B cell (primary cell): Measurements from ENCODE around the gene SLC12A7. TPM values are rescaled to one million over a fixed set of nuclear protein-coding genes. Genes with fewer than 3 reads are reported as not detected.

Experiments used
- ATAC-seq: fragments of 200-7000 bp; cut with Tn5 transposase; one replicate; pipeline ENCODE4 v1.10.0; 2021; ENCODE audit warnings: low read depth, mild to moderate bottlenecking, moderate number of reproducible peaks, moderate library complexity
- CTCF ChIA-PET: fragments of 350-600 bp; sonication (Branson Sonifier 250); formaldehyde crosslinking; loops from one replicate; lab custom pipeline; 2021; ENCODE audit warnings: antibody characterized with exemption, inconsistent platforms; lab: Charles Lee
- POLR2A ChIA-PET: fragments of 350-600 bp; sonication (Branson Sonifier 250); formaldehyde crosslinking; loops from one replicate; lab custom pipeline; 2021; ENCODE audit warnings: antibody characterized with exemption; lab: Charles Lee
- DNase-seq: peaks from one replicate; pipeline ENCODE4 v3.0.0; 2013
- H2AFZ ChIP-seq: 2 replicates; pipeline ENCODE4 v1.6.1; 2012; ENCODE audit warnings: mild to moderate bottlenecking, low read depth, low read length; ENCODE audit not compliant: insufficient read depth, poor library complexity, severe bottlenecking
- H3K27ac ChIP-seq, 2 donors: 1 replicate in 1 of 2; 2 replicates in 1 of 2; pipeline ENCODE4 v1.5.1; 2012 to 2013; ENCODE audit warnings: low read length in 2 of 2, mild to moderate bottlenecking in 2 of 2, moderate library complexity in 1 of 2
- H3K27me3 ChIP-seq, 4 experiments: fragments of 200-600 bp in 1 of 4; sonication (generic) in 1 of 4; replicated peaks in 1 of 4; 1 replicate in 2 of 4; 2 replicates in 2 of 4; pipeline versions ENCODE4 v1.6.1 to v1.7.0; 2013 to 2016; ENCODE audit warnings: low read length in 3 of 4, mild to moderate bottlenecking in 2 of 4, mixed read lengths in 1 of 4, moderate library complexity in 1 of 4; ENCODE audit not compliant: insufficient read depth in 4 of 4, control insufficient read depth in 3 of 4; ENCODE audit errors: control extremely low read depth in 1 of 4
- H3K36me3 ChIP-seq, 2 experiments: replicated peaks in 1 of 2; 1 replicate in 1 of 2; 2 replicates in 1 of 2; pipeline versions ENCODE4 v1.6.1 to v1.7.1; 2013; ENCODE audit warnings: low read length in 1 of 2; ENCODE audit not compliant: insufficient read depth in 2 of 2, control insufficient read depth in 1 of 2; ENCODE audit errors: control extremely low read depth in 1 of 2, extremely low read depth in 1 of 2
- H3K4me1 ChIP-seq, 2 donors: fragments of 200-600 bp in 1 of 2; sonication (generic) in 1 of 2; 1 replicate in 1 of 2; 2 replicates in 1 of 2; pipeline versions ENCODE4 v1.5.1 to v1.6.1; 2013 to 2017; ENCODE audit warnings: low read length in 2 of 2; ENCODE audit not compliant: control insufficient read depth in 2 of 2, insufficient read depth in 2 of 2
- H3K4me2 ChIP-seq: replicated peaks from 2 replicates; pipeline ENCODE3; 2012; ENCODE audit warnings: mild to moderate bottlenecking, low read depth, low read length; ENCODE audit not compliant: poor library complexity, severe bottlenecking
- H3K4me3 ChIP-seq, 5 experiments: fragments of 200-600 bp in 1 of 5; sonication (generic) in 1 of 5; 1 replicate in 3 of 5; 2 replicates in 2 of 5; pipeline versions ENCODE4 v1.5.1 to v1.7.0; 2011 to 2016; ENCODE audit warnings: low read length in 4 of 5, mild to moderate bottlenecking in 4 of 5, low read depth in 2 of 5, control low read depth in 1 of 5, moderate library complexity in 1 of 5; ENCODE audit not compliant: insufficient read depth in 1 of 5; ENCODE audit errors: control extremely low read depth in 1 of 5, extremely low read depth in 1 of 5
- H3K79me2 ChIP-seq: fragments of 200-600 bp; sonication (generic); one replicate; pipeline ENCODE4 v1.6.0; 2016; ENCODE audit warnings: low read length; ENCODE audit not compliant: control insufficient read depth, insufficient read depth
- H3K9ac ChIP-seq: fragments of 200-600 bp; sonication (generic); 2 replicates; pipeline ENCODE4 v1.6.1; 2017; ENCODE audit warnings: mild to moderate bottlenecking, low read length, moderate library complexity
- H3K9me3 ChIP-seq, 3 donors: one replicate each; pipeline versions ENCODE4 v1.6.1 to v1.7.1; 2013; ENCODE audit warnings: low read length in 2 of 3; ENCODE audit not compliant: control insufficient read depth in 2 of 3, insufficient read depth in 1 of 3; ENCODE audit errors: control extremely low read depth in 1 of 3
- H4K20me1 ChIP-seq: 2 replicates; pipeline ENCODE4 v1.6.0; 2012; ENCODE audit warnings: mild to moderate bottlenecking, low read length; ENCODE audit not compliant: insufficient read depth, control insufficient read depth, poor library complexity, severe bottlenecking
- H3K27ac Mint-ChIP-seq: one replicate; pipeline ENCODE4 v1.8.0; 2021; ENCODE audit warnings: mixed read lengths
- H3K27me3 Mint-ChIP-seq: one replicate; pipeline ENCODE4 v1.8.0; 2021; ENCODE audit warnings: mixed read lengths
- H3K4me1 Mint-ChIP-seq: one replicate; pipeline ENCODE4 v1.8.0; 2021; ENCODE audit warnings: mixed read lengths
- H3K4me3 Mint-ChIP-seq: one replicate; pipeline ENCODE4 v1.8.0; 2021; ENCODE audit warnings: mixed read lengths
- H3K9me3 Mint-ChIP-seq: one replicate; pipeline ENCODE4 v1.8.0; 2022; ENCODE audit warnings: mixed read lengths; ENCODE audit not compliant: insufficient read depth
- EZH2 ChIP-seq: IDR thresholded peaks from 2 replicates; pipeline ENCODE4 v1.6.1; 2012; ENCODE audit warnings: borderline replicate concordance, low read depth, mild to moderate bottlenecking, moderate library complexity, low read length; ENCODE audit not compliant: insufficient read depth, poor library complexity, severe bottlenecking
- WGBS: methylation state at CpG from one replicate; pipeline ENCODE4 v1.1.5; 2013; ENCODE audit warnings: missing lambda C conversion rate; ENCODE audit not compliant: insufficient coverage; 5-methylcytosine and 5-hydroxymethylcytosine counted together
- intact Hi-C: fragments of 100-400 bp; cut with micrococcal nuclease; formaldehyde crosslinking; loops from one replicate; pipeline ENCODE4 v1.10.0; 2022
- polyA plus RNA-seq: library from polyadenylated mRNA; depleted of rRNA; stranded (reverse); fragments of >200 nt; gene quantifications from 2 replicates; pipeline ENCODE4 v1.2.3, GENCODE V29; 2012
- total RNA-seq, 2 donors: library from RNA; stranded (reverse); fragments of 120-200 nt in 1 of 2; gene quantifications; 1 replicate in 1 of 2; 2 replicates in 1 of 2; pipeline versions ENCODE4 v1.2.3 to v1.2.4, GENCODE V29; 2013 to 2022
- TF ChIP-seq, protein P1 (sequence below): fragments of 200-600 bp; IDR thresholded peaks from one replicate; pipeline ENCODE4 v1.8.0; 2022; ENCODE audit warnings: antibody characterized with exemption, mild to moderate bottlenecking

The SLC12A7 gene
- total and polyA plus RNA-seq, 2 donors (not counting 1 experiment from before 2014, with no cell fraction given) = 25.5 to 34.4 TPM

DNA sequence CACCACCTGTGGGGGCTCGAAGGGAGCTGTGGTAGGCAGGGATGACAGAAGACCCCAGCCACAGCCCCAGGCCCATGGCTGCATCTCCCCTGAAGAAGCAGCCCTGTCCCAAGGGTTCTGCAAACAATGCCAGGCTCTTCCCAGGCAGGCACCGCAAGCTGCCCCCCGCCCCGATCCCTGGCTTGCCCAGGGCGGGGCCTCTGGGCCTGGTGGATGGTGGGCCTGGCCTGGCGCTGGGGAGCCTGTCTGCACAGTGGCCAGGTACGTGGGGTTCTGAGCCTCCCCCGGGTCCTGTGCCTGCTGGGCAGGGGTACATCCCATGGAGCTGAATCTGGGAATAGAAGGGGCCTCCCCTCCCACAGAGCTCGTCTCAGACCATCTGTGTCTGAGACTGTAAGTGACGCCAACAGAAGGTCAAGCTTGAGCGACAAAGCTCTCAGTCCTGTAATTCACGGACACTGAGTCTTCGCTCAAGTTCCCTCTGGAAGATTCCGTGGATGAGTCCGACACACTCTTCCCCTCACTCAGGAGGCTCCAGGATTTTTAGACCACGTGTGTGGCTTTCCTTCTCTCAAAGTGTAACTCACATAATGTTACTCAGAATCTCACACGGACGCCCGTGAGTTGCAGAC, 4.4 kb upstream of the SLC12A7 start:
- Mint-ChIP-seq H3K27me3 (peaks cover 7% of the 10 kb centered on the region), H3K9me3 (no peaks in the 10 kb centered on the region), H3K4me3 (no peak overlapping the region), H3K27ac (no peak overlapping the region), H3K4me1 (peaks cover 4% of the 10 kb centered on the region)
- no peak for TF ChIP-seq EZH2
- TF ChIP-seq, protein P1, sequence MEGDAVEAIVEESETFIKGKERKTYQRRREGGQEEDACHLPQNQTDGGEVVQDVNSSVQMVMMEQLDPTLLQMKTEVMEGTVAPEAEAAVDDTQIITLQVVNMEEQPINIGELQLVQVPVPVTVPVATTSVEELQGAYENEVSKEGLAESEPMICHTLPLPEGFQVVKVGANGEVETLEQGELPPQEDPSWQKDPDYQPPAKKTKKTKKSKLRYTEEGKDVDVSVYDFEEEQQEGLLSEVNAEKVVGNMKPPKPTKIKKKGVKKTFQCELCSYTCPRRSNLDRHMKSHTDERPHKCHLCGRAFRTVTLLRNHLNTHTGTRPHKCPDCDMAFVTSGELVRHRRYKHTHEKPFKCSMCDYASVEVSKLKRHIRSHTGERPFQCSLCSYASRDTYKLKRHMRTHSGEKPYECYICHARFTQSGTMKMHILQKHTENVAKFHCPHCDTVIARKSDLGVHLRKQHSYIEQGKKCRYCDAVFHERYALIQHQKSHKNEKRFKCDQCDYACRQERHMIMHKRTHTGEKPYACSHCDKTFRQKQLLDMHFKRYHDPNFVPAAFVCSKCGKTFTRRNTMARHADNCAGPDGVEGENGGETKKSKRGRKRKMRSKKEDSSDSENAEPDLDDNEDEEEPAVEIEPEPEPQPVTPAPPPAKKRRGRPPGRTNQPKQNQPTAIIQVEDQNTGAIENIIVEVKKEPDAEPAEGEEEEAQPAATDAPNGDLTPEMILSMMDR = no peak
- H3K4me1 ChIP-seq = no peaks in the 10 kb centered on the region
- no peak overlapping the region for H3K4me2 ChIP-seq
- peaks cover 4% of the 10 kb centered on the region for H4K20me1 ChIP-seq
- intact Hi-C loops = no loop called here
- peaks cover 3% of the 10 kb centered on the region for H3K79me2 ChIP-seq
- no peak overlapping the region for H3K9ac ChIP-seq
- H3K4me3 ChIP-seq = no peak overlapping the region
- 69% methylated on average over 16 of the region's 19 CpGs for WGBS
- H3K27ac ChIP-seq = no peak overlapping the region
- ChIA-PET CTCF (no interaction called here), POLR2A (no interaction called here)
- peaks cover 0 to 6% (median 0%) of the 10 kb centered on the region in 4 experiments for H3K27me3 ChIP-seq
- no peaks in the 10 kb centered on the region for H3K36me3 ChIP-seq
- no peak overlapping the region for H2AFZ ChIP-seq
- ATAC-seq (no peak), DNase-seq (no peak)
- no peaks in the 10 kb centered on the region for H3K9me3 ChIP-seq

DNA sequence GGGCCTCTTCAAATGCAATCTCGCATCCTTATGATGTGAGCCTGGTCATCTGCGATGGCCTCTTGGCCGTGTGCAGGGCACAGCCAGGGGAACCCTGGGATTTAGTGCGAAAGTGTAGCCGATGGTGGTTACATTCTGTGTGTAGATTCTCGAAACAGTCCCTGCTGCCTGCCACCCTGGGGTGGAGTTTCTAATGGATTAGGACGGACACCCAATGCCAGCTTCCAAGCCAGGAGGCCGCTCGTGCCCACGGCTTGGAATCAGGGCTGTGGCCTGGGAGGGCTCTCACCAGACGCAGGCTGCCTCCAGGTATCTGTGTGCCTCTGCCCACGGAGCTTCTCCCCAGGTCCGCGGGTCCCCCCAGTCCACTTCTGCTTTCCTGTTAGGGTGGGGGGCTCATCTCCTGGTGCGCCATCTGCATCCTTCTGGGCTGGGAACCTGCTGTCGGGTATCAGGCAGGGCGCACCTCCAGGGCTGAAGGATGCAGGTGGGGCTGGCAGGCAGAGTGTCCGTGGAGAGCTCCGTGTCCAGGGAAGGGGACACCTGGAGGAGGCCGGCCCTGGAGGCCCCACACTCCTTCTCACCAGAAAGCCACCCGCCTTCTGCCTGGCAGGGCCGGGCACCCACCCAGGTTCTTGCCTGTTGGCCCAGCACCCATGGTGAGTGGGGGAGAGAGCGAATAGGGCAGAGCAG, 3.4 kb upstream of the SLC12A7 start:
- intact Hi-C loops = no loop called here
- no peaks in the 10 kb centered on the region for H3K9me3 ChIP-seq
- H3K9me3 Mint-ChIP-seq = no peaks in the 10 kb centered on the region
- H3K4me3 ChIP-seq = no peak overlapping the region
- H3K4me2 ChIP-seq = no peak overlapping the region
- H2AFZ ChIP-seq = no peak overlapping the region
- ATAC-seq = no peak
- H3K27ac ChIP-seq = no peak overlapping the region
- WGBS = 90% methylated on average over 19 of the region's 23 CpGs
- H3K79me2 ChIP-seq = peaks cover 12% of the 10 kb centered on the region
- H3K9ac ChIP-seq = no peak overlapping the region
- H3K4me3 Mint-ChIP-seq = no peak overlapping the region
- ChIA-PET CTCF (no interaction called here), POLR2A (no interaction called here)
- H3K27me3 Mint-ChIP-seq = peaks cover 5% of the 10 kb centered on the region
- no peak for DNase-seq
- peaks cover 12% of the 10 kb centered on the region for H4K20me1 ChIP-seq
- H3K27me3 ChIP-seq = peaks cover 0 to 6% (median 0%) of the 10 kb centered on the region in 4 experiments
- H3K27ac Mint-ChIP-seq = no peak overlapping the region
- peaks cover 12% of the 10 kb centered on the region for H3K4me1 Mint-ChIP-seq
- TF ChIP-seq EZH2 = no peak
- TF ChIP-seq, protein P1 = no peak
- peaks cover 7 to 8% of the 10 kb centered on the region in 2 donors for H3K4me1 ChIP-seq
- no peaks in the 10 kb centered on the region for H3K36me3 ChIP-seq
